T-helper 1 cell treated with Interleukin-12 subunit alpha and Interleukin-12 subunit beta and Interleukin-4 antibody, amounts not matched to agents 30 μg/mL and 1 μg/mL, for 36 hours (primary cell): Measurements from ENCODE around the gene NPLOC4.
"Not testable (repeated sequence)": the region's sequence is repeated elsewhere in the genome, so short reads cannot be mapped to it uniquely, and the experiment has no call there.

ENCODE experiments used
- H3K27ac Mint-ChIP-seq: one replicate; pipeline ENCODE4 v1.8.0; 2021; ENCODE audit warnings: mild to moderate bottlenecking, mixed read lengths
- H3K27me3 Mint-ChIP-seq: one replicate; pipeline ENCODE4 v1.8.0; 2021; ENCODE audit warnings: low read depth, mixed read lengths
- H3K36me3 Mint-ChIP-seq: one replicate; pipeline ENCODE4 v1.8.0; 2021; ENCODE audit warnings: low read depth, mixed read lengths
- H3K4me1 Mint-ChIP-seq: one replicate; pipeline ENCODE4 v1.8.0; 2021; ENCODE audit warnings: low read depth, mixed read lengths
- H3K4me3 Mint-ChIP-seq: one replicate; pipeline ENCODE4 v1.8.0; 2021; ENCODE audit warnings: mild to moderate bottlenecking, moderate library complexity, mixed read lengths
- H3K9me3 Mint-ChIP-seq: one replicate; pipeline ENCODE4 v1.8.0; 2021; ENCODE audit warnings: mixed read lengths

The NPLOC4 gene

GRCh38 chr17:81630274-81630673 lies 6.6 kb downstream of the NPLOC4 start:
- H3K4me1 Mint-ChIP-seq = peaks cover 8% of the 10 kb centered on the region
- H3K36me3 Mint-ChIP-seq = peaks cover 27% of the 10 kb centered on the region
- no peak overlapping the region for H3K27ac Mint-ChIP-seq
- H3K27me3 Mint-ChIP-seq = no peaks in the 10 kb centered on the region
- H3K9me3 Mint-ChIP-seq = peaks cover 3% of the 10 kb centered on the region
- H3K4me3 Mint-ChIP-seq = no peak overlapping the region

GRCh38 chr17:81621494-81622130 lies 15.3 kb downstream of the NPLOC4 start:
- Mint-ChIP-seq H3K27ac (no peak overlapping the region), H3K4me1 (peaks cover 18% of the 10 kb centered on the region), H3K9me3 (peaks cover 11% of the 10 kb centered on the region), H3K36me3 (peaks cover 46% of the 10 kb centered on the region), H3K27me3 (no peaks in the 10 kb centered on the region), H3K4me3 (no peak overlapping the region)

- H3K9me3 Mint-ChIP-seq, H3K27ac Mint-ChIP-seq, H3K27me3 Mint-ChIP-seq, H3K4me3 Mint-ChIP-seq: not testable (repeated sequence)
- H3K36me3 Mint-ChIP-seq = peaks cover 35% of the 10 kb centered on the region
- H3K4me1 Mint-ChIP-seq = peaks cover 21% of the 10 kb centered on the region
Observed at GRCh38 chr17:81618307-81618706, 18.6 kb downstream of the NPLOC4 start.

- H3K27ac Mint-ChIP-seq = no peak overlapping the region
- H3K36me3 Mint-ChIP-seq = peaks cover 42% of the 10 kb centered on the region
- H3K9me3 Mint-ChIP-seq = no peaks in the 10 kb centered on the region
- peaks cover 23% of the 10 kb centered on the region for H3K4me1 Mint-ChIP-seq
- H3K4me3 Mint-ChIP-seq = no peak overlapping the region
- no peaks in the 10 kb centered on the region for H3K27me3 Mint-ChIP-seq
Observed at GRCh38 chr17:81616877-81617276, 20.0 kb downstream of the NPLOC4 start.

GRCh38 chr17:81615401-81615930 lies 21.4 kb downstream of the NPLOC4 start:
- Mint-ChIP-seq H3K27ac (no peak overlapping the region), H3K4me1 (peaks cover 21% of the 10 kb centered on the region), H3K27me3 (no peaks in the 10 kb centered on the region), H3K9me3 (no peaks in the 10 kb centered on the region), H3K36me3 (peaks cover 32% of the 10 kb centered on the region), H3K4me3 (no peak overlapping the region)

GRCh38 chr17:81612172-81612970 lies 24.5 kb downstream of the NPLOC4 start:
- H3K27me3 Mint-ChIP-seq = no peaks in the 10 kb centered on the region
- H3K9me3 Mint-ChIP-seq = no peaks in the 10 kb centered on the region
- H3K4me3 Mint-ChIP-seq = no peak overlapping the region
- no peak overlapping the region for H3K27ac Mint-ChIP-seq
- H3K36me3 Mint-ChIP-seq = peaks cover 34% of the 10 kb centered on the region
- H3K4me1 Mint-ChIP-seq = peaks cover 20% of the 10 kb centered on the region

GRCh38 chr17:81609541-81610311 lies 27.2 kb downstream of the NPLOC4 start:
- Mint-ChIP-seq H3K4me1 (peaks cover 9% of the 10 kb centered on the region), H3K27me3 (no peaks in the 10 kb centered on the region), H3K27ac (no peak overlapping the region), H3K4me3 (no peak overlapping the region), H3K36me3 (peaks cover 37% of the 10 kb centered on the region), H3K9me3 (no peaks in the 10 kb centered on the region)

- Mint-ChIP-seq H3K4me1 (peaks cover 3% of the 10 kb centered on the region), H3K27ac (no peak overlapping the region), H3K36me3 (peaks cover 36% of the 10 kb centered on the region), H3K4me3 (no peak overlapping the region), H3K27me3 (no peaks in the 10 kb centered on the region), H3K9me3 (no peaks in the 10 kb centered on the region)
Observed at GRCh38 chr17:81608605-81609004, 28.3 kb downstream of the NPLOC4 start.

- Mint-ChIP-seq H3K4me1 (peaks cover 3% of the 10 kb centered on the region), H3K4me3 (no peak overlapping the region), H3K36me3 (peaks cover 32% of the 10 kb centered on the region), H3K9me3 (no peaks in the 10 kb centered on the region), H3K27ac (no peak overlapping the region), H3K27me3 (no peaks in the 10 kb centered on the region)
Observed at GRCh38 chr17:81608082-81608481, 28.8 kb downstream of the NPLOC4 start.

- Mint-ChIP-seq H3K4me3 (no peak overlapping the region), H3K27ac (no peak overlapping the region), H3K36me3 (peaks cover 29% of the 10 kb centered on the region), H3K9me3 (no peaks in the 10 kb centered on the region), H3K4me1 (peaks cover 2% of the 10 kb centered on the region), H3K27me3 (no peaks in the 10 kb centered on the region)
Observed at GRCh38 chr17:81607431-81607830, 29.5 kb downstream of the NPLOC4 start.

- Mint-ChIP-seq H3K4me1 (peaks cover 7% of the 10 kb centered on the region), H3K4me3 (no peak overlapping the region), H3K9me3 (no peaks in the 10 kb centered on the region), H3K36me3 (peaks cover 29% of the 10 kb centered on the region), H3K27ac (no peak overlapping the region), H3K27me3 (no peaks in the 10 kb centered on the region)
Observed at GRCh38 chr17:81603846-81604610, 32.9 kb downstream of the NPLOC4 start.

- H3K4me1 Mint-ChIP-seq = peaks cover 8% of the 10 kb centered on the region
Observed at GRCh38 chr17:81601525-81602120, 35.3 kb downstream of the NPLOC4 start.

GRCh38 chr17:81599719-81600486 lies 37.0 kb downstream of the NPLOC4 start:
- peaks cover 8% of the 10 kb centered on the region for H3K4me1 Mint-ChIP-seq
- no peak overlapping the region for H3K27ac Mint-ChIP-seq
- H3K36me3 Mint-ChIP-seq = peaks cover 30% of the 10 kb centered on the region
- no peaks in the 10 kb centered on the region for H3K9me3 Mint-ChIP-seq
- H3K27me3 Mint-ChIP-seq = no peaks in the 10 kb centered on the region
- H3K4me3 Mint-ChIP-seq = no peak overlapping the region

More at GRCh38 chr17:81601525-81602120, 35.3 kb downstream of the NPLOC4 start:
- H3K4me3 Mint-ChIP-seq = no peak overlapping the region
- H3K36me3 Mint-ChIP-seq = peaks cover 32% of the 10 kb centered on the region
- H3K27ac Mint-ChIP-seq = no peak overlapping the region
- no peaks in the 10 kb centered on the region for H3K27me3 Mint-ChIP-seq
- no peaks in the 10 kb centered on the region for H3K9me3 Mint-ChIP-seq
